HepG2 (cell line): Measurements from ENCODE around the gene SLC25A51. TPM values are rescaled to one million over a fixed set of nuclear protein-coding genes. Genes with fewer than 3 reads are reported as not detected.
A peak's percentile ranks its signal among the peaks of the same experiment; 100 is the strongest.

Source experiments
- ATAC-seq: fragments of 200-7000 bp; cut with Tn5 transposase; 3 replicates; pipeline ENCODE4 v1.9.1; 2020; ENCODE audit warnings: mild to moderate bottlenecking, moderate library complexity
- BruUV-seq: library from RNA; stranded (reverse); fragments of 400-500 nt; replicated peaks from 2 replicates; lab custom pipeline; 2021; lab: Mats Ljungman, UMichigan
- CTCF ChIA-PET: fragments of 300-600 bp; formaldehyde crosslinking; extraction: SDS; loops from one replicate; lab custom pipeline; 2021; ENCODE audit warnings: low total read pairs, inconsistent platforms, low intra/inter-chr PET ratio; lab: Yijun Ruan, JAX
- POLR2A ChIA-PET: fragments of 350-600 bp; sonication (Branson Sonifier 250); formaldehyde crosslinking; loops from one replicate; lab custom pipeline; 2020; ENCODE audit warnings: antibody characterized with exemption, inconsistent platforms; lab: Yijun Ruan, JAX
- DNase-seq: peaks from one replicate; pipeline ENCODE4 v3.0.0-alpha.2; 2015; ENCODE audit warnings: low spot score
- FAIRE-seq: peaks from 3 replicates; lab custom pipeline; 2011; peaks lifted over from hg19 to GRCh38; lab: Jason Lieb, UNC
- H2AFZ ChIP-seq: one replicate; pipeline ENCODE4 v1.6.1; 2011; ENCODE audit warnings: low read length, inconsistent platforms
- H3K27ac ChIP-seq: fragments of 300-600 bp; 3 replicates; pipeline ENCODE4 v1.8.0; 2011; ENCODE audit warnings: mixed run types, mild to moderate bottlenecking, mixed read lengths, low read length, inconsistent platforms; ENCODE audit not compliant: insufficient read depth; ENCODE audit errors: extremely low read length
- H3K27me3 ChIP-seq, 2 experiments: fragments of 200-600 bp in 1 of 2; 2 replicates in 1 of 2; 3 replicates in 1 of 2; pipeline versions ENCODE4 v1.6.0 to v1.8.0; 2011; ENCODE audit warnings: low read length in 2 of 2, mild to moderate bottlenecking in 2 of 2, moderate library complexity in 2 of 2, inconsistent platforms in 1 of 2; ENCODE audit not compliant: insufficient read depth in 2 of 2, control insufficient read depth in 1 of 2
- H3K36me3 ChIP-seq, 2 experiments: fragments of 200-600 bp in 1 of 2; replicated peaks in 1 of 2; 2 replicates in 1 of 2; 3 replicates in 1 of 2; pipeline versions ENCODE4 v1.5.1 to v1.8.0; 2011; ENCODE audit warnings: low read length in 2 of 2, inconsistent platforms in 1 of 2; ENCODE audit not compliant: insufficient read depth in 2 of 2, control insufficient read depth in 1 of 2
- H3K4me1 ChIP-seq: 2 replicates; pipeline ENCODE4 v1.5.1; 2012; ENCODE audit warnings: low read length, inconsistent platforms; ENCODE audit not compliant: insufficient read depth
- H3K4me2 ChIP-seq: 2 replicates; pipeline ENCODE4 v1.6.0; 2011; ENCODE audit warnings: low read depth, low read length, inconsistent platforms
- H3K4me3 ChIP-seq, 3 experiments: fragments of 200-600 bp in 1 of 3; sonication (generic), shearing (Covaris generic) in 1 of 3; replicated peaks in 1 of 3; 2 replicates each; pipeline ENCODE4 v1.5.1; 2011 to 2016; ENCODE audit warnings: low read length in 3 of 3, inconsistent platforms in 2 of 3, low read depth in 2 of 3, mild to moderate bottlenecking in 2 of 3, control low read depth in 1 of 3, mixed read lengths in 1 of 3; ENCODE audit not compliant: insufficient read depth in 1 of 3
- H3K79me2 ChIP-seq: one replicate; pipeline ENCODE4 v1.6.1; 2011; ENCODE audit warnings: low read length, inconsistent platforms; ENCODE audit not compliant: insufficient read depth
- H3K9ac ChIP-seq: 2 replicates; pipeline ENCODE4 v1.6.0; 2011; ENCODE audit warnings: mild to moderate bottlenecking, low read depth, low read length, inconsistent platforms; ENCODE audit not compliant: insufficient read depth
- H3K9me3 ChIP-seq: 2 replicates; pipeline ENCODE4 v1.5.1; 2012; ENCODE audit warnings: mild to moderate bottlenecking, low read length
- H4K20me1 ChIP-seq: 2 replicates; pipeline ENCODE4 v1.6.0; 2011; ENCODE audit warnings: inconsistent platforms, mild to moderate bottlenecking, low read length, moderate library complexity; ENCODE audit not compliant: insufficient read depth
- AGO2 ChIP-seq: fragments of 200-400 bp; formaldehyde crosslinking; optimal IDR thresholded peaks from 2 replicates; pipeline ENCODE3; 2017; ENCODE audit warnings: mild to moderate bottlenecking, low read depth, low read length, moderate library complexity
- FOXO4 ChIP-seq: sonication (generic); formaldehyde crosslinking; conservative IDR thresholded peaks from 2 replicates; pipeline ENCODE4 v1.8.1; 2023; ENCODE audit warnings: missing genetic modification reagents
- GTF3A ChIP-seq: sonication (generic); formaldehyde crosslinking; conservative IDR thresholded peaks from 2 replicates; pipeline ENCODE4 v1.4.0; 2020; ENCODE audit warnings: mild to moderate bottlenecking, missing genetic modification reagents
- RBM22 ChIP-seq: fragments of 200-400 bp; formaldehyde crosslinking; optimal IDR thresholded peaks from 2 replicates; pipeline ENCODE3; 2017; ENCODE audit warnings: mild to moderate bottlenecking, low read length, moderate library complexity
- WGBS: methylation state at CpG from one replicate; pipeline ENCODE4 v1.1.6; 2017; ENCODE audit warnings: low lambda C conversion rate; 5-methylcytosine and 5-hydroxymethylcytosine counted together
- in situ Hi-C: cut with HindIII; loops from 2 replicates; pipeline ENCODE4 v1.10.0; 2017; ENCODE audit warnings: low pct_unique_long_range_greater_than_20kb; ENCODE audit not compliant: extremely low pct_ligation_motif_present
- intact Hi-C: fragments of 100-400 bp; cut with micrococcal nuclease; formaldehyde crosslinking; loops from one replicate; pipeline ENCODE4 v1.10.0; 2022; ENCODE audit not compliant: unreplicated experiment
- polyA plus RNA-seq, 8 experiments: library from polyadenylated mRNA; depleted of rRNA in 3 of 8; stranded (reverse) in 7 of 8; unstranded in 1 of 8; fragments of >200 nt; fragmentation: Illumina TruSeq in 4 of 8; extraction: Trizol in 4 of 8; gene quantifications; 2 replicates each; pipeline versions ENCODE4 v1.2.1 to v1.2.3, GENCODE V29; 2011 to 2016; ENCODE audit warnings: low read depth in 4 of 8, missing spikeins in 1 of 8, mixed read lengths in 1 of 8; ENCODE audit not compliant: insufficient read depth in 1 of 8
- total RNA-seq, 5 experiments: library from RNA; depleted of rRNA; stranded (reverse); fragments of >200 nt; fragmentation: Illumina TruSeq; extraction: Trizol; gene quantifications; 2 replicates each; pipeline ENCODE4 v1.2.3, GENCODE V29; 2016; ENCODE audit warnings: low read depth in 1 of 5
- TF ChIP-seq, protein P1 (sequence below): sonication (generic); formaldehyde crosslinking; IDR thresholded peaks from 2 replicates; pipeline ENCODE4 v1.5.0; 2020; ENCODE audit warnings: mild to moderate bottlenecking, missing genetic modification reagents, borderline replicate concordance

SLC25A51 gene
- total and polyA plus RNA-seq, 2 of the 13 experiments (the other 11 are each of a cell fraction or from before 2014, with no cell fraction given): 14.6 to 37.7 TPM

- no peak for DNase-seq
- FAIRE-seq: no peak
- Histone ChIP-seq H3K9ac (no peak overlapping the region), H4K20me1 (peaks cover 28% of the 10 kb centered on the region; the same call in 1 of the 2 replicates), H3K4me3 (no peak overlapping the region), H3K79me2 (no peaks in the 10 kb centered on the region), H3K27ac (no peak overlapping the region), H3K27me3 (no peaks in the 10 kb centered on the region), H2AFZ (no peak overlapping the region), H3K4me1 (peaks cover 30% of the 10 kb centered on the region), H3K4me2 (no peak overlapping the region), H3K9me3 (no peaks in the 10 kb centered on the region), H3K36me3 (peaks cover 59 to 97% of the 10 kb centered on the region in 2 experiments)
- CTCF ChIA-PET: no interaction called here
- WGBS: 99% methylated on average over 12 of the region's 12 CpGs
- BruUV-seq: no TSS peak
- POLR2A ChIA-PET: no interaction called here
- TF ChIP-seq, protein P1, sequence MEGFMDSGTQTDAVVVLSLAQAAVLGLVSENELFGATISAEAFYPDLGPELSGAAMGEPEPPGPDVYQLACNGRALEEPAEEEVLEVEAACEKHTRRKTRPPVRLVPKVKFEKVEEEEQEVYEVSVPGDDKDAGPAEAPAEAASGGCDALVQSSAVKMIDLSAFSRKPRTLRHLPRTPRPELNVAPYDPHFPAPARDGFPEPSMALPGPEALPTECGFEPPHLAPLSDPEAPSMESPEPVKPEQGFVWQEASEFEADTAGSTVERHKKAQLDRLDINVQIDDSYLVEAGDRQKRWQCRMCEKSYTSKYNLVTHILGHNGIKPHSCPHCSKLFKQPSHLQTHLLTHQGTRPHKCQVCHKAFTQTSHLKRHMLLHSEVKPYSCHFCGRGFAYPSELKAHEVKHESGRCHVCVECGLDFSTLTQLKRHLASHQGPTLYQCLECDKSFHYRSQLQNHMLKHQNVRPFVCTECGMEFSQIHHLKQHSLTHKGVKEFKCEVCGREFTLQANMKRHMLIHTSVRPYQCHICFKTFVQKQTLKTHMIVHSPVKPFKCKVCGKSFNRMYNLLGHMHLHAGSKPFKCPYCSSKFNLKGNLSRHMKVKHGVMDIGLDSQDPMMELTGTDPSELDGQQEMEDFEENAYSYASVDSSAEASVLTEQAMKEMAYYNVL (CRISPR knock-in tag): no peak
- peak; percentile 28 for TF ChIP-seq AGO2
- TF ChIP-seq FOXO4 (CRISPR knock-in tag): 0 out of 2 replicates have a peak, but pooled peaks have one; percentile 21
- intact Hi-C loops: no loop called here
- ATAC-seq: no peak
- in situ Hi-C loops: no loop called here
Observed at GRCh38 chr9:37950561-37950960, 46.6 kb upstream of the SLC25A51 start.

- in situ Hi-C loops (no loop called here), intact Hi-C loops (no loop called here)
- peaks cover 30% of the 10 kb centered on the region for H3K4me1 ChIP-seq
- ChIA-PET POLR2A (no interaction called here), CTCF (no interaction called here)
- FAIRE-seq (no peak), DNase-seq (no peak), ATAC-seq (no peak)
- H3K9me3 ChIP-seq: no peaks in the 10 kb centered on the region
- H3K79me2 ChIP-seq: no peaks in the 10 kb centered on the region
- H2AFZ ChIP-seq: no peak overlapping the region
- H3K27ac ChIP-seq: no peak overlapping the region
- no peak overlapping the region for H3K9ac ChIP-seq
- H3K4me3 ChIP-seq: no peak overlapping the region
- no TSS peak for BruUV-seq
- no peaks in the 10 kb centered on the region for H3K27me3 ChIP-seq
- peaks cover 25% of the 10 kb centered on the region; the same call in 1 of the 2 replicates for H4K20me1 ChIP-seq
- no peak overlapping the region for H3K4me2 ChIP-seq
- peaks cover 62 to 97% of the 10 kb centered on the region in 2 experiments for H3K36me3 ChIP-seq
- TF ChIP-seq RBM22: peak; percentile 94
- TF ChIP-seq GTF3A (CRISPR knock-in tag): no peak
- peak; percentile 40 for TF ChIP-seq AGO2
- WGBS: 96% methylated on average over 7 of the region's 8 CpGs
Observed at GRCh38 chr9:37949576-37949975, 45.6 kb upstream of the SLC25A51 start.
